ENCODE results near the gene ENTPD8. TPM values are rescaled to one million over a fixed set of nuclear protein-coding genes. Genes with fewer than 3 reads are reported as not detected.
A peak's percentile ranks its signal among the peaks of the same experiment; 100 is the strongest.

Gene ENTPD8
- total and polyA plus RNA-seq, 2 of the 13 experiments (the other 11 are each of a cell fraction or from before 2014, with no cell fraction given) = 0.26 to 0.44 TPM

DNA sequence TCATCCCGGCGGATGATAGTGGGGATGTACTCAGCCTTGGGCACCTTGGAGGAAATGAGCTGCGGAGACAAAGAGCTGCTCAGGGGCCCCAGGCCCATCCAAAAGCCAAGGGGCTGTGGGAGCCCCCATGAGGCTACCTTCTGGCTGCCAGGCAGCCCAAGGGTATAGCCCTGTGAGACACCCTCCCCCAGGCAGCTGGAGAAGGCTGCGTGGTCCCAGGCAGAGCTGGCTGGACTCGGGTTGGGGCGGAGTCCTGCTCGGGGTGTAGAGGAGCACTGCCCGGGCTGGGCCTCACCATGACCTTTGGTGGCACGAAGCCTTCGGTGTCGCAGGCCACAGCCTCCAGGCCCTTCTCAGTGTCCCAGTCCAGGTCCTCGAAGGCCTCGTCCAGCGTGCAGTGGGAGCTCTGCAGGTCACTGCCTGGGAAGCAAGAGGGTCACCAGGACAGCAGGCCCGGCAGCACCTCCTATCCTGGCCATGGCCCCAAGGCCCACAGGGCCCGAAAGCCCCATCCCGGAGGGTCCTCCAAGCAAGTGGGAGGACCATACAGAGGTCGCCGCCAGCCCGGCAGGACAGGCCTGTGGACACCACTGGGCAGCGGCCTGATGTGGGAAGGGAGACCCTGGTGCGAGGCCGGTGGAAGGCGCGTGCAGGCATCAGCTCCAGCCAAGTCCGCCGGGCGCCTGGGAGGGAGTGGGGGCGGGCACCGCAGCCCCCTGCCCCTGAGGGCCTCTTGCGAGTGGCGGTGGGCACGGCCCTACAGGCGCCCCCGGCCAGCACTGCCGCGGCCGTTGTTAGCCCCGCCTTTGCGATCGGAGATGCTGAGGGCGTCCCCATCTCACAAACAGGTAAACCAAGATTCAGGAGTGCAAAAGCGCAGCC lies 11.8 kb upstream of the ENTPD8 start:
- H3K36me3 ChIP-seq (replicated peaks in 1 of 2; ENCODE audit: control insufficient read depth in 1 of 2, insufficient read depth in 2 of 2, low read length in 2 of 2) = peaks cover 12 to 49% of the 10 kb centered on the region in 2 experiments
- ChIA-PET POLR2A (interaction anchor here (0.6 kb wide), 1 partner anchor 82 kb away, joined by 3 read pairs; no protein-coding TSS in a partner anchor), CTCF (ENCODE audit: low intra/inter-chr PET ratio, low total read pairs) (no interaction called here)
- ATAC-seq (no peak), FAIRE-seq (no peak), DNase-seq (ENCODE audit: low spot score) (no peak)
- H4K20me1 ChIP-seq (ENCODE audit: insufficient read depth, low read length) = peaks cover 15% of the 10 kb centered on the region; the same call in 1 of the 2 replicates
- 95% methylated on average over 25 of the region's 43 CpGs for WGBS (ENCODE audit: low lambda C conversion rate)
- BruUV-seq (replicated peaks) = no TSS peak
- H3K4me2 ChIP-seq (ENCODE audit: low read depth, low read length) = no peak overlapping the region
- intact Hi-C loops (cut with micrococcal nuclease; ENCODE audit: unreplicated experiment) = no loop called here
- no peak overlapping the region for H2AFZ ChIP-seq (ENCODE audit: low read length)
- H3K9ac ChIP-seq (ENCODE audit: insufficient read depth, low read depth, low read length) = no peak overlapping the region
- no peak overlapping the region; a peak in 1 of 6 replicates for H3K4me3 ChIP-seq (replicated peaks in 1 of 3; ENCODE audit: insufficient read depth in 1 of 3, low read depth in 2 of 3, low read length in 3 of 3)
- peaks cover 22% of the 10 kb centered on the region for H3K79me2 ChIP-seq (ENCODE audit: insufficient read depth, low read length)
- in situ Hi-C loops (cut with HindIII; ENCODE audit: extremely low pct_ligation_motif_present, low pct_unique_long_range_greater_than_20kb) = no loop called here
- H3K4me1 ChIP-seq (ENCODE audit: insufficient read depth, low read length) = peaks cover 63% of the 10 kb centered on the region
- no peaks in the 10 kb centered on the region for H3K9me3 ChIP-seq (ENCODE audit: low read length)
- H3K27ac ChIP-seq (ENCODE audit: extremely low read length, insufficient read depth, low read length) = peak overlapping the region; percentile 34
- H3K27me3 ChIP-seq (ENCODE audit: control insufficient read depth in 1 of 2, insufficient read depth in 2 of 2, low read length in 2 of 2) = no peaks in the 10 kb centered on the region
- TF ChIP-seq KDM4B (CRISPR knock-in tag; IDR thresholded peaks at IDR 0.05) (no peak), POLR2AphosphoS5 (IDR thresholded peaks at IDR 0.05; ENCODE audit: low read depth, low read length) (peak; percentile 34; the same call in 1 of the 2 replicates), RBFOX2 (IDR thresholded peaks at IDR 0.05; ENCODE audit: low read depth, low read length) (peak; percentile 76), ZFP91 (CRISPR knock-in tag; IDR thresholded peaks at IDR 0.05; ENCODE audit: borderline replicate concordance) (peak; percentile 46; the same call in 1 of the 2 replicates), ZMYM2 (CRISPR knock-in tag; IDR thresholded peaks at IDR 0.05) (no peak), FOXP1 (IDR thresholded peaks at IDR 0.05) (no peak), FOXP1 (CRISPR knock-in tag; IDR thresholded peaks at IDR 0.05) (no peak), TARDBP (CRISPR knock-in tag; IDR thresholded peaks at IDR 0.05) (no peak), MEF2D (CRISPR knock-in tag; IDR thresholded peaks at IDR 0.05) (no peak), ZNF570 (CRISPR knock-in tag; IDR thresholded peaks at IDR 0.05; ENCODE audit: borderline replicate concordance) (no peak), NFKB2 (CRISPR knock-in tag; IDR thresholded peaks at IDR 0.05; ENCODE audit: borderline replicate concordance) (no peak), MZF1 (CRISPR knock-in tag; IDR thresholded peaks at IDR 0.05; ENCODE audit: borderline replicate concordance) (no peak), MAFF (IDR thresholded peaks at IDR 0.05; ENCODE audit: low read depth, low read length) (no peak), ZNF430 (CRISPR knock-in tag; IDR thresholded peaks at IDR 0.05) (no peak), ATF3 (CRISPR knock-in tag; IDR thresholded peaks at IDR 0.05) (no peak), TBX2 (CRISPR knock-in tag; IDR thresholded peaks at IDR 0.05; ENCODE audit: borderline replicate concordance) (0 out of 2 replicates have a peak, but pooled peaks have one; percentile 41), KMT2B (CRISPR knock-in tag; IDR thresholded peaks at IDR 0.05) (no peak), SRY (CRISPR knock-in tag; IDR thresholded peaks at IDR 0.05) (no peak)
- TF ChIP-seq, protein P1, sequence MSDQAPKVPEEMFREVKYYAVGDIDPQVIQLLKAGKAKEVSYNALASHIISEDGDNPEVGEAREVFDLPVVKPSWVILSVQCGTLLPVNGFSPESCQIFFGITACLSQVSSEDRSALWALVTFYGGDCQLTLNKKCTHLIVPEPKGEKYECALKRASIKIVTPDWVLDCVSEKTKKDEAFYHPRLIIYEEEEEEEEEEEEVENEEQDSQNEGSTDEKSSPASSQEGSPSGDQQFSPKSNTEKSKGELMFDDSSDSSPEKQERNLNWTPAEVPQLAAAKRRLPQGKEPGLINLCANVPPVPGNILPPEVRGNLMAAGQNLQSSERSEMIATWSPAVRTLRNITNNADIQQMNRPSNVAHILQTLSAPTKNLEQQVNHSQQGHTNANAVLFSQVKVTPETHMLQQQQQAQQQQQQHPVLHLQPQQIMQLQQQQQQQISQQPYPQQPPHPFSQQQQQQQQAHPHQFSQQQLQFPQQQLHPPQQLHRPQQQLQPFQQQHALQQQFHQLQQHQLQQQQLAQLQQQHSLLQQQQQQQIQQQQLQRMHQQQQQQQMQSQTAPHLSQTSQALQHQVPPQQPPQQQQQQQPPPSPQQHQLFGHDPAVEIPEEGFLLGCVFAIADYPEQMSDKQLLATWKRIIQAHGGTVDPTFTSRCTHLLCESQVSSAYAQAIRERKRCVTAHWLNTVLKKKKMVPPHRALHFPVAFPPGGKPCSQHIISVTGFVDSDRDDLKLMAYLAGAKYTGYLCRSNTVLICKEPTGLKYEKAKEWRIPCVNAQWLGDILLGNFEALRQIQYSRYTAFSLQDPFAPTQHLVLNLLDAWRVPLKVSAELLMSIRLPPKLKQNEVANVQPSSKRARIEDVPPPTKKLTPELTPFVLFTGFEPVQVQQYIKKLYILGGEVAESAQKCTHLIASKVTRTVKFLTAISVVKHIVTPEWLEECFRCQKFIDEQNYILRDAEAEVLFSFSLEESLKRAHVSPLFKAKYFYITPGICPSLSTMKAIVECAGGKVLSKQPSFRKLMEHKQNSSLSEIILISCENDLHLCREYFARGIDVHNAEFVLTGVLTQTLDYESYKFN (CRISPR knock-in tag; conservative IDR thresholded peaks at IDR 0.05) = no peak
